ENCODE data around the gene ITPR1.
"Not testable (repeated sequence)": the region's sequence is repeated elsewhere in the genome, so short reads cannot be mapped to it uniquely, and the experiment has no call there.

Gene ITPR1

DNA sequence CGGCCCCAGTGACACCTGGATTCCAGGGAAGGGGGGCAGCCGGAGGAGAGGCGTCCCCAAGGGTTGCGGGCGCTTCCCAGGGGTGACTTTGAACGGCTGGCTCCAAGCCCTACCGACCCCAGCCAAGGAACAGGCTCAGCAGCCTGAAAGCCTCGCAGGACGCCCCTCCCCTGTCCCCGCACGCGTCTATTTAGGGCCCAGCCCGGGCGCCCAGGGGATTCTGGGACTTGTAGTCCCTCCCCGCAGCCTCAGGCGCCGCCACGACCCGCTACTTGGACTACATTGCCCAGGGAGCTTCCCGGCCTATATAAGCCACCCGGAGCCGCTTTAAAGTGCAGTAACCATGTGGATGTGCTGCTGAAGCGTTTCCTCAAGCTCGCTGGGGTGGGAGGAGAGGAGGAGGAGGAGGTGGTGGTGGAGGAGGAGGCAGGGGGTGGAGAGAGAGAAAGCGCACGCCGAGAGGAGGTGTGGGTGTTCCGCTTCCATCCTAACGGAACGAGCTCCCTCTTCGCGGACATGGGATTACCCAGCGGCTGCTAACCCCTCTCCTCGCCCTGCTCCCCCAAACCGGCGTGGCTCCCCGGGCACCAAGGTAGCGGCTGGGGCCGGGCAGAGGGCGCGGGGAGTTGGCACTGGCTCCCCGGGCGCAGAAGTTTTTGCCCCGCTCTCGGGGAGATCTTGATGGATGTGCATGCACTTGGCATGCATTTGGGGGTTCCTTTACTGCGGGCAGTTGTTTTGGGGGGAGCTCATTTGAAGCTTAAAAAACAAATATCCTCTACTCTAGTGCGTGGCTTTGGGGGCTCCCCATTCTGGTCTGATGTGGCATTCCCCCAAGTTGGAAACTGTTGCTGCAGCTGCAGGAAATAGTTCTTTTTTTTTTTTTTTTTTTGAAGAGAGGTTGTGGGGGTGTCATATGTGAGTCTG is at the start of gene ITPR1:
ITPR1 (plus strand) TSS at position 335 of the 927 bp plus-strand sequence. CDS start 23,144 bp downstream, outside the sequence.
- DNase-seq, result peak; percentile 99

DNA sequence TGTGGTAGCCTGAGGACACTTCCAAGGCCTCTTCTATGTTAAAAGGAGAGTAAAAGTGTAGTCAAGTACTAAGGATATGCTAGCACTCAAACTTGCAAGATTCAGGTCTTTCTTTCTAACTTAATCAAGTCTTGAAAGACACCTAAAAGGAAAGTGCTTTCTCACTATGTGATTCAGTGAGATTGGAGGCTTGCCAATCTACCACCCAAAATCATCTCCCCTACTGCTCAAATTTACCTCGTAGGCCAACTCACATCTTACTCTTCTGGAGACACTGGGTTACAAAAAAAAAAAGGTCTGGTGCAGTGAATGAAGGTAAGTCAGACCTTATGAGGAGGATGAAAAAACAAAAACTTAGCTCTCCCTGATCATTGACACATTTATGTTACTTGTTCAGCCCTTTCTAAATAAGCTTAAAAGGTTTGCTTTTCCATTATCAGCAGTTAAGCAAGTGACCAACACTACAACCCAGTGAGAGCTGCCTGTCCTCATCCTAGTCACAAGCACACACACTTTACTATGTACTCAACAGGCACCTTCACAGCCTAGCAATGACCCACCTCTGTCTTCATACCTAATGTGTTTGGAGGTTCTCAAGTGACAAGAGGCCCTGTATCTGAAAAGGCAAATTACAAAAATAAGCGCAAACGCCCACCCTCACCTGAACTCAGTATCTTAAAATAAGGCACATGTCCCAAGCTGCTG is 45.7 kb upstream of the ITPR1 start:
- no peak for DNase-seq

DNA sequence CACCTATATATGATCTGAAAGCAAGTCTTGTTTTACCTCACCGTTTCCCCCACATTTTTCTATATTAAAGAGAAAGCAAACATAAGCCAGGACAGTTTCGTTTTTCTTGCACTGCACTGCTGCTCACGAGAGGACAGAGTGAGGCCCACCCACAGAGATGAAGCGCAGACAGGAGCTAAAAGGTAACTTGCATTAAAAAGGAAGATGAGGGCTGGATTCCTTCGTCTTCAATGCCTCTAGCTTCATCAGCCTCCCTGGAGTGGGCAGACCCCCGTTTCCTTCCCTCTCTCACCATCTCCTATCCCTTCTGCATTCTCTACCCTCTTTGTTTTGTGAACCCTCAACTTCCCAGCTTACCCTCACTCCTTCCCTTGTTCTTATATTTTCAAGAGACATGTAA is 45.0 kb upstream of the ITPR1 start:
- no peak for DNase-seq

DNA sequence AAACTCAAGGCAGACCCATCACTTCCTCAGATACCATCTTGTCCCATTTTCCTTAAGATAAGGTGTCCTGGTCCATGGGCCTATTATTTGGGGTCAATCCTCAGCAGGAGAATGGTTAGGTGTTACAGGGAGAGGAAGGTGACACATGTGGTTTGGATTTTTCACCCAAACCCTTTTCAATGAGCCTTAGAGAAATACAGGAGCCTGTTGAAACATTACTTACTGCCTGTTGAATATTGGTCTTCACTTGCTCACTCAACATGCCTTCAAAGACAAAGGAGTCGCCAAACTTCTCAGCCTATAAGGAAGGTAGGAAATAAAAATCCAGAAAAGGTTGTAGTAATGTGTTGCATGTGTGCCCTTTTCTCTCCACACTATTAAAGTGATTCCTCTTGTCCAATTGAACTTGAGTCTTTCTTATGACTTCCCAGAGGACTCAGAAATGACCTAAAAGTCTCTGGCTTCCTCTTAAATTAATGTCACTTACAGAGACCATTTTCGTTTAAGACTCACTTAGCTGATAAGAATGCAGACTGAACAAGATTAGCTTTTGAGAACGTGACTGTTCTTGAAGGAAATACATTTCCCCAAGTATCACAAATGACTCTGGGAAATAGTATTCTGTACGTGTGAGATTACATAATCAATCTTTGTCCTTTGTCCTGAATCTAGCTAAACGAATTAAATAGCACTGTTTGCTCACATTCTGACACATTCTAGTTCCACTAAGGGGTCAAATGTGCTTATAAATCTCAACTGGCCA is 43.9 kb upstream of the ITPR1 start:
- DNase-seq, result no peak

DNA sequence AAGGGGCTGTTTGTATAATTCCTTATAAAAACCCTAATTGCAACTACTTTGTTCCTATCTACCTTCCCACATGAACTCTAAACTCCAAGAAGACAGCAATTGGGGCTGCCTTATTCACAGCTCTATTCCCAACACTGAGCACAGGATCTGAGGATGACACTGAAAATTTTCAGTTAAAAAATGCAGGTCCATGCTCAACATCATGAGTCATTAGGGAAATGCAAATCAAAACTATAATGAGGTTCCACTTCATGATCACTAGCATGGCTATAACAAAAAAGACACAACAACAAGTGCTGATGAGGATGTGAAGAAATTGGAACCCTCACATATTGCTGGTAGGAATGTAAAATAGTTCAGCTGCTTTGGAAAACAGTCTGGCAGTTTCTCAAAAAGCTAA is 39.0 kb upstream of the ITPR1 start:
- no peak for DNase-seq

DNA sequence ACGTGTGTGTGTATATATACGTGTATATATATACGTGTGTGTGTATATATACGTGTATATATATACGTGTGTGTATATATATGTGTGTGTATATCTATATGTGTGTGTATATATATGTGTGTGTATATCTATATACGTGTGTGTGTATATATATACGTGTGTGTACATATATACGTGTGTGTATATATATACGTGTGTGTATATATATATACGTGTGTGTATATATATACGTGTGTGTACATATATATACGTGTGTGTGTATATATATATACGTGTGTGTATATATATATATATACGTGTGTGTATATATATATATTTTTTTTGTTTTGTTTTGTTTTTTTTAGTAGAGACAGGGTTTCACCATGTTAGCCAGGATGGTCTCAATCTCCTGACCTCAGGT is 36.4 kb upstream of the ITPR1 start:
- DNase-seq, result not testable (repeated sequence)

DNA sequence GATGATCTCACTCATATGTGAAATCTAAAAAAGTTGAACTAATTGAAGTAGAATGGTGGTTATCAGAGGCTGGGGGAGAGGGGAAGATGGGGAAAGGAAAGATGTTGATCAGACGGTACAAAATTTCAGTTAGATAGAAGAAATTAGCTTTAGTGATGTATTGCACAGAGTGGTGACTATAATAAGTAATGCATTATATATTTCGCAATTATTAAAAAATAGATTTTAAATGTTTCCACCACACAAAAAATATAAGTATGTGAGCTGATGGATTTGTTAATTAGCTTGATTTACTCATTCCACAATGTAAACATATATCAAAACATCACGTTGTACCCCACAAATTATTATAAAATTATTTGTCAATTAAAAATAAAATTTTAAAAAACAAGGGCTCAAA is 34.2 kb upstream of the ITPR1 start:
- DNase-seq, result no peak

DNA sequence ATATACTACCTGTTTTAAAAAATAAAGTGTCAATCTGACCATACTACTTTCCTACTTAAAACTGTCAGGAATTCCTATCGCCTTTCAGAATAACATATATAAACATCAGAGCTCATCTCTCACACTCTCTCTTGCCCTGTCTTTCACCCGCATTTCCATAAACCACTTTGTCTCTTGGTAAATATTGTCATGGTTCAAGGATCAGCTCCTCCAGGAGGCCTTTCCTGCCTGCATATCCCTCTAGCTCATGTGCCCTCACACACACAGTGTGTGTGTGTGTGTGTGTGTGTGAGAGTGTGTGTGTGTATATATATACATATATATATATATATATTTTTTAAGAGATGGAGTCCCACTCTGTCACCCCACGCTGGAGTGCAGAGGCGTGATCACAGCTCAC is 32.8 kb upstream of the ITPR1 start:
- DNase-seq, result no peak

DNA sequence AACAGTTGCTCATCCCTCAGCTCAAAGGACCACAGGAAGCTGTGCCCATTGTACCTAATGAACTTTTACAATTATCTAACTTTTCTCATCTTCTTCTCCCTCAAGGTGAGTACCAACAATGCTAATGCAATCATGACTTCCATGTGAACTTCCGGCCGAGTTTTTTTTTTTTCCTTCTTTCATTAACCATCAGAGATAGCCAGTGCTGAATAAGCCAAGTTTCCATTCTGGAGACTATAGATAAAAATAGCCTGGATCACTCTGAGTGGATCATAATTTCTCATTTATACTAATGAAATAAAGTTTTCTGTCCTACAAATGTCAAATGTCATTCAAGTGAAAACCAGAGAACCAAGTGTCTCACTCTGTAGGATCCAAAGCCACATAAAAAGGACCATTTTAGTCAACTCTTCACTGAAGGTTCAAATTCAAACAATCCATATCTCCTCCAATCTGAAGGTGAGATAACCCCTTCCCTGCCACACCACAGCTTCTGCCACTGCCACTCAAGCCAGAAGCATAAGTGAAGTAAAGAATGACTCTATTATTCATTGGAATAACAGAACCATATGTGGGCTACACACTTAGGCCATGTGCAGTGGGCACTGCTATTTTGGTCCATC is 31.6 kb upstream of the ITPR1 start:
- no peak for DNase-seq

DNA sequence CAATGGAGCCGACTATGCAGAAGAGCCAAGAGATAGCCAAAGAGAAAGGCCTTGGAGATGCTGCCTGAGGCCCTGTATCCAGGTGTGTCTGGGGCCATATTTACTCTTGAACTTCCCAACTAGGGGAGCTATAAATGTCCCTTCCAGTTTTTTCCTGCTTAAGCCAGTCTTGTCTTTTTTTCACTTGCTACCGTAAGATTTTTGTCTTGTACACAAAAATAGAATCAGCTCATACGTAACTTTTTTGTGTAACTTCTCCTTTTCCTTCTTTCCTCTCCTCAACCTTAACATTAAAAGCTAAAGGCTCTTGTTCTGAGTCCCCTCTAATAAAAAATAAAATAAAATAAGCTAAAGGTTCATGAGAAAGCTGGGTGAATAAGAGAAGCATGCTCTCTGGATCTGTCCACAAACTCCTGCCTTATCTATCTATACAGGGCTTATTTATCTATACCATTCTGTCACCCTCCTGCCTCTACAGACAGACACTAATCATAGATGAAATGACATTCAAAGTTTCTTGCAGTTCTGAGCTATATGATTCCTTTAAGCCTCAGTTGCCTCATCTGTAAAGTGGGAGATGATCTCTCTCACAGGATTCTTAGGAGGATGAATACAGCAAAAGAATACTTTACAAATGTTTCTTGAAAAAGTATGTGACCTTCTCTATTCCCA is 30.6 kb upstream of the ITPR1 start:
- DNase-seq, result no peak

DNA sequence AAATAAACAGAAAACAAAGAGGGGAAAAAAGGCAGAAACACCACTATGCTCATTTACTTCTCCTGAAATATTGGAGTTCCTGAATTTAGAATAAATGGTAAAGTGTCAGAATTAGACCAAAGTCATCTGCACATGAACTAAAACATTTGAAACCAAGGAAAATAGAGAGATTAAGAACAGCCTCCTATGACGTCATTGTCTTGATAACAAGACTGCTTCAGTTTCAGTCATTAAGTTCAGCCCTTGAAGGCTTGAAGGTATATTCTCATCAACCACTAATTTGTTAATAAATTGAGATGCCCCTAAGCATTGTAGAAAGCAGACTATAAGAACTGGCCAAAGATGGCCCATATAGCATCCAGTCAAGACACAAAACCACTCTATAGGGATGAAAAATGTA is 28.6 kb upstream of the ITPR1 start:
- no peak for DNase-seq

DNA sequence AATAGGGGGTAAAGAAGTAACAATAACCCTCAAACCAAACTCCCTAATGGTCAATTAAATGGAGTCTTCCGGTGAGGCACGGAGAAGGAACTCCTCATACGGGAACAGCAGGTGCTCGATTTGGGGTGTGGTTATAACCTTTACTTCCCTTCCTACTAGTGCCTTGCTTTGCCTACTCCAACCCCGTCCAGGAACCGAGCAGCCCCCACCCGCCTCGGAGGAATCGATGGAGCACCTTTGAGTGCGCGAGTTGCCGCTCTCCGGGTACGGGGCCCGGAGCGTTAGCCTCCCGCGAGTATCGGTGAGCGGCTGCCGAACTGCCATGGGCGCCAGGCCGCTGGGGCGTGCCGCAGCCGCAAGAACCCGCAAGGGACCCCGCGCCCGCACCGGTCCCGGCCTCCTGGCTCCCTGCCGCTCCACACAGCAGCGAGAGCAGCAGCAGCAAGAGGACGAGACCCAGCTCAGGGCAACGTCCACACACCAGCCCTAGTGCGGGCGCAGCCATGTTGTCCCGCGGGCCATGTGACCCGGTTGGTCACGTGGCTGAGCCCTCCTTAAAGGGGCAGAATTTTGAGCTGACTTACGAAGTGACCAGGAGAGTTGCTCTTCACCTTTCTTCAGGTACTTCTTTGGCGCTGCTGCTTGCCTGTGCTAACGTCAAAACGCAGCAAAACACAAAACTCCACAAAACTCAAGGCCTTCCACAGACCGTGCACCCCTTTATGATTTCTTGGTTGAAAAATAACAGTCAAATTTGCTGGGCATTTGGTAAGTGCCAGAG is 26.2 kb upstream of the ITPR1 start, which contains the start of gene SUMF1:
SUMF1 (minus strand) TSS at position 529 of the 781 bp plus-strand sequence; CDS start at position 505, 24 bp downstream.
- DNase-seq, result peak; percentile 66 to 74

DNA sequence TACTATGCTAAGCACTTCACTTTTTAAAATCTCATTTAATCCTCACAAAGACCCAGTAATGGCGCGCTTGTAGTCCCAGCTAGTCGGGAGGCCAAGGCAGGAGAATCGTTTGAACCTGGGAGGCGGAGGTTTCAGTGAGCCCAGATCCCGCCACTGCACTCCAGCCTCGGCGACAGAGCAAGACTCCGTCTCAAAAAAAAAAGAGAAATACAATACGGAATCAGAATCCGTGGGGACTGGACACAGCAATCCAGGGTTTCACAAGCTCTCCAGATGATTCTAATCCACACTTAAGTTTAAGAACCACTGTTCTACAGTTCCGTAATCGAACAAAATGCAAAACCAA is 25.7 kb upstream of the ITPR1 start:
- DNase-seq, result no peak

DNA sequence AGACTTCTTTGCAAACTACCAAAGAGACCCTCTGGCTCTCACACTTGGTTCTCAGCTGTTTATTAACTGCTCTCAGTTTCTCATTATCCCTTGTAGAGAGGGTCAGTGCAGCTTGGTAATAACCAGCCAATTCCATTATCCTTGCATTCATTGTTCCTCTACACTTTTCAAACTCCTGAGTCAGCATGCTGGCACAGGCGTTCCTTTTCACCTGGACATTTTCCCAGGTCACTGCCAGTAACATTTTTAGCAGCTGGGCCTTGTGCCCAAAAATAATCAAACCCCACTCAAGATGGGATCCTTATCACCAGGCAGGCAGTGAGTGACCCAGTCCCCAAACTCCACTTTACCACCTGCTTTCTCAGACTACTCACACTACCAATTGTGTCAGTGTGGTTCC is 21.2 kb upstream of the ITPR1 start:
- no peak for DNase-seq

DNA sequence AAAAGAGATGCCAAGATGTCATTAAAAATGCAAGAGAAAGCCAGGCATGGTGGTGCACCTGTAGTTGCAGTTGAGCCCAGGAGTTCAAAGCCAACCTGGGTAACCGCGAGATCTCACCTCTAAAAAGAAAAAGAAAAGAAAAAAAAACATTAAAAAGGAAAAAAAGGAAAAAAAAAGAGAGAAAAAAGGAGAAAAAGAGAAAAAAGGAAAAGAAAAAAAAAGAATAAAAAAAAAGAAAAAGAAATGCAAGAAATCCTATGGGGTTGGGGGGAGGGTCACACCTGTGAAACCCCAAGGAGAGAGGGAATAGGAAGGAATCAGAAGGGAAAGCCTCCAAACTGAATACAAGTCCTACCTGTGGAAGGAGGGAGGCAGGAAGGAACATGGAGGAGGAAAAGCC is 20.8 kb upstream of the ITPR1 start:
- no peak for DNase-seq

DNA sequence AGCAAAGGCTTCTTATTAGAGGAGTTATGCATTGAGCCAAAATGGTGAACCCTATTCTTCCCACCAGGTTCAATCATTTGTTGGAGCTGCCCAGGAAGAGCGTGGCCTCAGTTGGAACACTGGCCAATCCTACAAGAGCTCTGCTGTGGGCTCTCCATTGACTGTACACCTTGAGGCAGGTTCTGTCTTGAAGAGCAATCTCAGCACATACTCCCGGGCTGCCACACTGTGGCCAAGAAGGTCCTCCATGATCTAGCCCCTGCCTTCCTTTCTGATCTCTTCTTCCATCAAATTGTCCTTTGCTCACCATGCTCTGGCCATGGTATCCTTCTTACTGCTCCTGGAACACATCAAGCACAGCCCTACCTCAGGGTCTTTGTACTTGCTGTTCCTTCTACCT is 20.4 kb upstream of the ITPR1 start:
- DNase-seq, result no peak

DNA sequence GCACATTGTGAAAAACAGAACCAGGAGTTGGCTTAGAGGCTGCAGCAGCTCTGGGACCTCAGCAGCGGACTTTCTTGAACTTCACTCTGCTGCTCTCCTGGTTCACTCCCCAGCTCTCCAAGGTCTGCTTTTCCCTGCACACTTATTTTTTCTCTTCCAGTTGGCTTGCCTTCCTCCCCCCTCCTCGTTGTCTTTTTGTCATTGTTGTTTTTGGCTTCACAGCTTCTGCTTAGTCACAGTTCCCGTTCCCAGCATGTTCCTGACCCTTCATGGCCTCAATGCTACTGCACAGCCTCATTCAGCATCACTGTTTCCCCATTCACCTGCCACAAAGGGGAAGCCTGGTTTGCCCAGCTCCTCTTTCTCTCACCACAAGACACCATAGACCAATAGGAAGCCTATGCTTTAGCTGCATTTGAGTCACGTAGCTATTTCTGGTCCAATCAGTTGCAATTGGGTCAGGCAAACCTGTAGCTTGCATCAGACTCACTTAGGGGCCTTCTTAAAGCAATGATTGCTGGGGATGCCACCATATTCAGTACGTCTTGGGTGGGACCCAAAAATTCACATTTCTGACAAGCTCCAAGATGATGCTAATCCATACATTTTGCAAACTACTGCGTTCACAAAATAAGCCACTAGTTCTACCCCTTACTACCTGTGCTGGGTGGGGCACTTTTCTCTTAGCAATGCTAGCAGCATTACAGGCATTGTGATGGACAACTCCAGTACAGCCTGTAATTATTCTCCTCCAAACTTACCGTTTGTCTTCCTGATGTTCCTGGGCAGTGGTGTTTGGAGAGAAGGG is 18.3 kb upstream of the ITPR1 start:
- peak; percentile 26 to 69 for DNase-seq

DNA sequence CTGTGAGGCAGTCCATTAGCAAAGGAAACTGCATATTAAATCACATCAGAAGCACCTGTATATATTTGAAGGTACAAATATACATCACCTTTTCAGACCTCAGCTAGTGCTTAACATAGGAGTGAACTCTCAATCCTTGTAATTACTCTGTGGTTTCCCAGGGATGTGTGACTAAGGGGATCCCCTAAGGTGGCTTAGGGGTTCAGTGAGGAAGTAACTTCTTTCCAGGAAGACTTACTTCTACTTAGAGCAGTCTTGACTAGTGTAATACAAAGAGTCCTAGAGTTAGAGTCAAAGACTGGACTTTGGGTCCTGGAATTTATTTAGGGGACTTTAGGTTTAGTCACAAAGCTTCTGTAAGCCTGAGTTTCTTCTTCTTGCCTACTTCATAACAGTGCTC is 17.3 kb upstream of the ITPR1 start:
- DNase-seq, result no peak

DNA sequence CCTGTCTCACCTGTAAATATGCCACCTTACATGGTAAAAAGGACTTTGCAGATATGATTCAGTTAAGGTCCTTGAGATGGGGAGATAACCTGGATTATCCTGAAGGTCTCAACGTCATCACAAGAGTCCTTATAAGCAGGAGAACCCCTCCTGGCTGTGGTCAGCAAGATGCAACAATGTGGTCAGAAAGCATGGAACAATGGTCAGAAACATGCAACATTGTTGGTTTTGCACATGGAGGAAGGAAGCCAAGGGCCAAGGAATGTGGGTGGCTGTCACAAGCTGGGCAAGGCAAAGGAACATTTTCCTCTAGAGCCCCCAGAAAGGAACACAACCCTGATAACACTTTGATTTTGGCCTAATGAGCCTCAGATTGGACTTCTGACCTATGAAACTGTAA is 16.7 kb upstream of the ITPR1 start:
- no peak for DNase-seq

DNA sequence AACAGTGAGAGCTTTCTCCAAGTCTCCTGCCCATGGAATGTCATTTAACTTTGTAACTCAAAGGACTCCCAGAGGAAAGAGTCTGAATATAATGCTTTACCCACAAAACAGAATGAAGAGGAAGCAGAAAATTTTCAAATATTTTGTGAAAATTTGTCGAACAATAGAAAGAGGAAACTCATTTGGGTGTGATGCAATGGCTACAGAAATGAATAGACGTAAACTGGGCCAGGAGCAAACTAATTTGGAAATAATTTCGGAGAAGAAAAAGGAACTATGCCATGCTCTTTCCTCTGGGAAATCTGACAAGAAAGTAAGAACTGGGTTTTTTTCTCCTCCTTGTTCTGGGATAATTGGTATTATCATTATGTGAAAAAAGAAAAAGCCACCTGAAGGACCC is 14.9 kb upstream of the ITPR1 start:
- DNase-seq, result no peak

DNA sequence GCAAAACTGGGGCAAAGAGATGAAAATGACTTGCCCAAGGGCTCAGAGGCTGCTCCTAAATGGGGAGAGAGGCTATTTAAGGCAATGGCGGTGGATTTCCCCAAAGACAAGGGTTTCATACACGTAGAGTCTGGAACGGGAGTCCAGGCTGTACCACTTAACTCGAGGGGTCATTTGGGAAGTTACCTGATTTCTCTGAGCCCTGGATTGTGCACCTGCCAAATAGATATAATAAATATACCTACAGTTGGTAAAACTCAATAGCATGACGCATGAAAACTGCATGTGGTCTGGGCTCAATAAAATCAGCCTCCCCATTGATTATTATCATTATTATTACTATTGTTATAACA is 1.3 kb upstream of the ITPR1 start:
- no peak for DNase-seq
